GM21515 (cell line): ENCODE data around the gene EPM2AIP1.
A peak's percentile ranks its signal among the peaks of the same experiment; 100 is the strongest.
"Not testable (repeated sequence)": the region's sequence is repeated elsewhere in the genome, so short reads cannot be mapped to it uniquely, and the experiment has no call there.

Experiments
- ATAC-seq: cut with Tn5 transposase; IDR thresholded peaks from one replicate; pipeline ENCODE4 v1.9.1; 2021; ENCODE audit not compliant: unreplicated experiment

The EPM2AIP1 gene

GRCh38 chr3:36954452-36955134, 38.3 kb downstream of the EPM2AIP1 start:
- no peak for ATAC-seq

GRCh38 chr3:36947814-36948213, 45.1 kb downstream of the EPM2AIP1 start:
- not testable (repeated sequence) for ATAC-seq

- ATAC-seq = no peak
Measured at GRCh38 chr3:36945333-36945980, 47.5 kb downstream of the EPM2AIP1 start.

GRCh38 chr3:36944641-36945270, 48.2 kb downstream of the EPM2AIP1 start, which contains the start of gene TRANK1:
TSS of gene TRANK1 (minus strand) at chr3:36945054. CDS start at chr3:36944809, 245 bp downstream.
- peak; percentile 66 for ATAC-seq

- ATAC-seq = peak; percentile 50
Measured at GRCh38 chr3:36944012-36944640, 48.8 kb downstream of the EPM2AIP1 start.

GRCh38 chr3:36943601-36944000, 49.3 kb downstream of the EPM2AIP1 start:
- ATAC-seq = no peak

- ATAC-seq = no peak
Measured at GRCh38 chr3:36942638-36943248, 50.2 kb downstream of the EPM2AIP1 start.

GRCh38 chr3:36941658-36942057, 51.3 kb downstream of the EPM2AIP1 start:
- ATAC-seq = no peak

- ATAC-seq = no peak
Measured at GRCh38 chr3:36941162-36941561, 51.8 kb downstream of the EPM2AIP1 start.

GRCh38 chr3:36937492-36937891, 55.4 kb downstream of the EPM2AIP1 start:
- ATAC-seq = no peak
